ENCODE results near the gene HDGF.

The HDGF gene

GRCh38 chr1:156725683-156726280 lies 25.7 kb downstream of the HDGF start:
- peak; percentile 70 for DNase-seq (ENCODE audit: low read depth)

DNA sequence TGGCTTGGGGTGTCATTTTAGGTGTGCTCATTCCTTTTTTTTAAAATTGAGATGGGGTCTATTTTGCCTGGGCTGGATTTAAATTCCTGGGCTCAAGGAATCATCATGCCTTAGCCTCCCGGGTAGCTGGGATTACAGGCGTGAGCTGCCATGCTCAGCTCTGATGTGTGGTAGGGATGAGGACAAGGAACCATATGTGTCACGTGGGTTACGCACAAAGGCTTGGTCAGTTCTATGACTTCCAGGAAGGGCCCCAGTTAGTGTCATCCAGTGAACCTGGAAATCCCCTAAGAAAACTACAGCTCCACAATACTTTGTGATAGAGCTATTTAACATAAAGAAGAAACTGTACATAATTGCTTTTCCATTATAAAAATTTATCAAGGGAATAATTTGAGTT lies 29.9 kb downstream of the HDGF start:
- no peak for DNase-seq (ENCODE audit: low read depth)

DNA sequence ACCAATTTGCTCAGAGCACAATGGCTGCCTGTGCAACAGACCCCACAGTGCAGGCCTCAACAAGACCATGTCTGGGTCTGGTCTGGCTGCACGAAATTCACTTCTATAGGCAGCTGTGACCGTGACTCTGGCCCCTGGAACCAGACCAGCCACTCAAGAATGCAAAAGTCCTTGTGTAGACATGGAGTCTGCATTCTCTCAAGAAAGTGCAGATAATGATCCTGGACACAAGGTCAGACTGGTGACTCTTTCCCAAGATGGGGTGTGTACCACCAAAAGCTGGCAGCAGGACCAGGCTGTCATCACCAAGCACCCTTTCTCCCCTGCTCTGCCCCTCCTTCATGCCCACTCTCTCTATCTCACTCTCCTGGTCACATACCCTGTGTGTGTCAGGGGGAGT lies 30.3 kb downstream of the HDGF start:
- DNase-seq (ENCODE audit: low read depth), result no peak

- DNase-seq (ENCODE audit: low read depth), result no peak
These were observed 34.1 kb downstream of the HDGF start for GRCh38 chr1:156717351-156717750.

- no peak for DNase-seq (ENCODE audit: low read depth)
These were observed 36.6 kb downstream of the HDGF start for GRCh38 chr1:156714830-156715229.

GRCh38 chr1:156712626-156713025 lies 38.8 kb downstream of the HDGF start:
- no peak for DNase-seq (ENCODE audit: low read depth)

DNA sequence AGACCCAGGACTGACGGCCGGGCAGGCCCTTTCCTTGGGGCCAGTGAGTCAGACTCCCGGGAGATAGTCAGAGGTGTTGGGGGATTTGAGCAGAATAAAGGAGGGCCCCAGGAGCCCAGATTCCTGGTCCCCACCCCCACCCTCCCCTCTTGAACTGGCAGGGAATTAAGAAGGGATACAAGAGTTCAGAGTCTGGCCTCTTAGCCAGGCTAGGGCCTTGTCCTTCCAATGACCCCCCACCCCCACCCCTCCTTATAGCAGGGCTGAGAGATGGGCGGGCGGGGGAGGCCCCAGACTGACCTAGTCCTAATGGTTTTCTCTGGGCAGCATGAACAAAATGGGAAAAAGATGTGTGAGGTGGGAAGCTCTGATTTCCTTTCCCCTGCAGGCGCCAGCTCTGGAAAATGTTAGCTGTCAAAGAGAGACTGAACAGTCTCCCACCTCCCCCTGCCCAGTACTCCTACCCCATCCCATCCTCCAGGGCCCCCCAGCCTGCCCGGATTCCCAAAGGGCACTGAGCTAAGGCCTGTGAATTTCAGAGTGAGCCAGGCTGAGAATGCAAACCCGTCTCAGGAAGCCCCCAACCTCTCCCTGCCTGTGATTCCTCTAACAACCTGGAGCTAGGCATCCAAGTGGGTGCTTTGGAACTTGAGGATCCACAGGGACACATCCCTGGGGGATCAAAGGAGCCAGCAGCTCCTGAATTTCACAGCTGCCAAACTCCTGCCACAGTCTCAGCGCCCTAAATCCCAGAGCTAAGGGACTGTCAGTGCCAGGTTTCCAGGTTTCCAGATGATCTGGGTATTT lies 40.3 kb downstream of the HDGF start:
- DNase-seq (ENCODE audit: low read depth), result no peak

- no peak for DNase-seq (ENCODE audit: low read depth)
These were observed 41.6 kb downstream of the HDGF start for GRCh38 chr1:156709757-156710489.

GRCh38 chr1:156709031-156709430 lies 42.4 kb downstream of the HDGF start:
- no peak for DNase-seq (ENCODE audit: low read depth)

DNA sequence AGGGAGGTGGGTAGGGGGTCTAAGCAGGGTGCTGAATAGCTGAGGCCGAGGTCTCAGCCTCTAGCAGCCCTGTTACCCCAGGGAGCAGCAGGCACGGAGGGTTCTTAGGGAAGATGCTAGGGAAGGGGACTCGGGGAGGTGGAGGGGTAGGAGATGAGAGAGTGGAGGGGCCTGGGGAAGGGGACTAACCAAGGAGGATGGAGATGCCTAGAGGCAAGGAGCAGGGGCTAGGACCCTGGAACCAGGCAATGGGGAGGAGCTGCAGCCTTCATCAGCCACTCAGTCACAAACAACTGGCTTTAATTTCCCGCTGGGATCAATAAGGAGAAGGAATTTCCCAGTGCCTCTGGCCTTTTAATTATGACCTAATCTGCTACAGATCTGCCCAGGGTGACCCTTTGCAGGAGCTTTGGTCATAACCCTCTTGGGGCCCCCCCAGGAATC lies 43.2 kb downstream of the HDGF start:
- DNase-seq (ENCODE audit: low read depth), result no peak

DNA sequence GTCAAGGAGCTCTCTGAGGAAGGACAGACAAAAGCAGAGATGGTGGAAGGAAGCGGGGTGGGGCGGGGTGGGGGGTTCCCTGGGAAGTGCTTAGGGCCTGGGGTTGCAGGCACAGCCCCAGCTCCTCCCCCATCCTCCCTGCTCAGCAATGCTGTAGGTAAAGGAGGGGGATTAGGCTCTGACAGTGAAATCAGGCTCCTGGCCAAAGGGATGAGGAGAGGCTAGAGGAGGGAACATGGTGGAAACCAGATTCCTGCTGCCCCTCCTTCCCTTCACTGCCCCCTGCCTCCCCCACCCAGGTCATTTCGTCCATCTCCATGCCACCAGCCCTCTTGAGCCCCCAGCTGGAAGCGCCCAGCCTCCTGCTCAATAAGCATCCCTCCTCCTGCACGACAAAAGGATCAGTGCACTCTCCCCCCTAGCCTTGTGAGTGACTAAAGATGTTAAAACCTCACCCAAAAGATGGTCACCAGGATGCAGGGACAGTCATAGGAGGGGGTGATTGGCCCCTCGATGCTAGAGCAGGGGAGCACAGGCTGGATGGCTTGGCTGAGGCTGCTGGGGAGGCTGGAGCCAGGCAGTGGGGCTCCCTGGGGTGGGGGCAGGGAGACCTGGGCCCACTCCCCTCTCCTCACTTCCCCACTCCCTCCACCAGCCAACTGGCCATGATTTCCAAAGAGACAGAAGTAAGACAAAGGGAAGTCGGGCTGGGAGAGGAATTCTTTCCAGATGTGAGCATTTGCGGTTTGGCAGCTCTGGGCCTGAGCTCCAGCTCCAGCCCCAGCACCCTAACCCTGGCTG lies 43.9 kb downstream of the HDGF start:
- DNase-seq (ENCODE audit: low read depth), result no peak

DNA sequence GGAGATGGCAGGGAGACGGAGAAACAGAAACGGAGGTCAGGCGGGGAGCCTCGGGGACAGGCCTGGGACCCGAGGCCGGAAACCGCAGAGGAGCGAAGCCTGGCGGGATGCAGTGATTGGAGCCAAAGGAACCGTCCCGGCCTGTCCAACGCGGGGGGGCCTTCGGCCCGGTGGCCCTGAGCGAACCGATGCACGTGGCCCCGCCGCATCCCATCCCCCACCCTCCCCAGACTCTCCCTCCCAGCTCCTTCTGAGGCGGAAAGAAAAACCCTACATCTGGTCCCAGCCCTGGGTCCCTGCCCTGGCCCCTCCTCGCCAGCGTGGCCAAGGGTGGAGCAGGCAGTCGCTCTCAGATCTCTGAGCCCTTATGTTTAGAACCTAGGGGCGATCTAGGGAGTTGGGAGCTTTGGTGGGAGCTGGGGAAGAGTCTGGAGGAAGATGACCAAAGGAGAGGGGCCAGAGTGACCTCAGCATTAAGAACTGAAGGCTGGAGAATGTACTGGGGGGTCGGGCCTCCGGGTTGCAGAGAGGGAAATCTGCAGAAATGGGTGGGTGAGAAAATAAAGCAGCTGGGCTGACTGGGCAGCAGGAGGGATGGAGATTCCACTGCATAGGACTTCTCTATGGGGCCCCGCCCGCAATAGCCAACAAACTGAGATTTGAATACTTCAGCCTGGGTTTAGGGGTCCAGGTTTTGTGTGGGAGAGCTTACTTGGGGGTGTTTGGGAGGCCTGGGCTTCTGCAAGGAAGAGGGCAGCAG lies 44.6 kb downstream of the HDGF start:
- no peak for DNase-seq (ENCODE audit: low read depth)

DNA sequence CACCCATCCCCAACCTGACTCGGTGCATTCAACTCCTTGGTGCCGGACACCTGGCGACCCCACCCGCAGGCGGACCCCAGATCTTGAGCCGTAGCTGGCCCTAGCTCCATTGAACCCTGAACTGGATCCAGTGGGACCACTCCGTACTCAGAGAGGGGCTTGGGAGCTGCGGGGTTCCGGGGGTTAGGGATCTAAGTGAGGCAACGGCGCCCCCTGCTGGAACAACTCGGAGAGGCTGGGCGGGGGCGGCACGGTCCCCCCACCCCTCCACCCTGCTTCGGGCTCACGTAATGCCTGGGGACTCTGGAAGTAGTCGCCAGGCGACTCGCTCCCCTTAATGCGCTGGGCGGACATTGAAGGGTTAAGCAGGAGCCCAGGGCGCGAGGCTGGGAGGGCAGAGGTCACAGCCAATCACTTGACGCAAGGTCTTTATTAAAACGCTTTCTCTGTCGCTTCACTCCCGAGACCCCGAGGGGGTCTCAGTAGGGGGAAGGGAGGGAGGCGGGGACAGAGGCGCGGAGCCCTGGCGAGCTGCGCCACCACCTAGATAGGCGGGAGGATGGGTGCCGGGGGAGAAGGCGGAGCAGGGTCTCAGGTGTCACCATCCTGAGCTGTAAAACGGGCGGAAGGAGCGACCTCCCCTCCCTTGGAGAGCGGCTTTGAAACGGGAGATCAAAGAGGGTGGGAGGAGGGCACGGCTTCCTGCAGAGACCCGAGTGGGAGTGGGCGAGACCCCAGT lies 45.4 kb downstream of the HDGF start:
- peak; percentile 56 for DNase-seq (ENCODE audit: low read depth)

- DNase-seq (ENCODE audit: low read depth), result no peak
These were observed 46.1 kb downstream of the HDGF start, which contains the start of gene CRABP2 for GRCh38 chr1:156705321-156705917. CRABP2 (minus strand) TSS chr1:156705583; CDS start chr1:156705446, 137 bp downstream.

GRCh38 chr1:156704930-156705320 lies 46.5 kb downstream of the HDGF start:
- DNase-seq (ENCODE audit: low read depth), result no peak

DNA sequence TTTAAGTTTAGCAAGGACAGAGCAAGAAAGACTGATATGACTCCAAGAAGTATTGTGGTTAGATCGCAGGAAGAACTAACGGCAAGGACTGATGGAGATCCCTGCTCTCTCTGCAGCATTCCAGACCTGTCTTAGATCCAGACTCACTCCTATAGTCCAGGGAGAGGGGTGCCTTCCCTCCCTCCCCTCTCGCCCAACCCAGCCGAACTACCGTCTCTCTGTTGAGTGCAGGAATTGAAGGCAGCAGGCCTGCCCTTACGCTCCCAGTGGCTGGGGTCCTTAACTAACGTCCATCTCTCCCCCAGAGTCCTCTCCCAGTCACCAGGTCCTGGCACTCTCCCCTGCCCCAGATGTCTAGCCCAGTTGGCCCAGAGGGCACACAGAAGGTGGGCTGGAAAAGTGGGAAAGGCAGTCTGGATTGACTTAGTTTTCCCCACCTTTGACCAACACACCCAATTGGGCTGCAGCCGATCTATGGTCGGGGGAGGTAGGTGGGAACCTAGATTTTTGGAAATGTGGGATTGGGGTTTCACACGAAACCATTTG lies 47.2 kb downstream of the HDGF start:
- no peak for DNase-seq (ENCODE audit: low read depth)

DNA sequence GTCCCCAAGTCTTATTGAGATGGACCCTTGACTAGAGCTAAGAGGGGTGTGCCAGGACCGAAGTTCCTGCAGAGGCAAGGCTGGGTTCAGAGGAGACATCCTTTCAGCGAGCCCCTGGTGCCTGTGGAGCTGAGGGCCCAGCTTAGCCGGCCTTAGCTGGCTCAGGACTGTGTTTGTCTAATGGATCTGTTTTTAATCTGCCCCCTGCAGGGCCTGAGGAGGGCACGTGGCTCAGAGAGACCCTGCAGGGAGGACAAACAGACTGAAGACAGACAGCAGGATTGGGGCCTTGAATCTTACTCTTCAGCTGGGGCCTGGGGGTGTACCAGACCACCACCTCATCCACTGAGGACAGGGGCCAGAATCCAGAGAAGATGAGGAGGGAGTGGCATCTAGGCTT lies 47.7 kb downstream of the HDGF start:
- DNase-seq (ENCODE audit: low read depth), result no peak

DNA sequence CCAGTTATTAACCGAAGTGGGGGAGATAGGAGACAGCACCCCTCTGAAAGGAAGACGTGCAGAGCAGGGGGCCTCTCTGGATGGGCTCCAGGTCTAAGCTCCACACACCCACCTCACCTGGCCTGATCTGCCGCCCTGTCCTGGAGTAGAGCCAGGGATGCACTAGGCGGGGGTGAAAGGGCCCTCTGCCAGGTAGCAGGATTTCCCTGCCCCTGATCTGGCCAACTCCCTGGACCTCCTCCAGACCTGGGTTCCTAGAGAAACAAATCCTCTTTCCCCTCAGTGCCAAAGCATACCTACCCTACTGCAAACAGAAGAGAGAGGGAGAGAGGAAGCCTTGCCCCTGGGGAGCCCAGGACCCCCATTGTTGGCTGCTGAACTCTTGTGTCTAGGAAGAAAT lies 48.1 kb downstream of the HDGF start:
- no peak for DNase-seq (ENCODE audit: low read depth)

- DNase-seq (ENCODE audit: low read depth), result no peak
These were observed 50.5 kb downstream of the HDGF start for GRCh38 chr1:156700736-156701531.

All from T follicular helper cell (primary cell).